Measurements from ENCODE around the gene LPIN3. TPM values are rescaled to one million over a fixed set of nuclear protein-coding genes. Genes with fewer than 3 reads are reported as not detected.

Gene LPIN3
- total RNA-seq, 4 donors from 2014 or later: 7.4 to 30.5 (median 10.2) TPM

- H3K27me3 ChIP-seq: no peaks in the 10 kb centered on the region
- no peak for DNase-seq
- intact Hi-C loops (cut with DNase I; ENCODE audit: low total_unique reads): no loop called here
Observed at GRCh38 chr20:41358230-41358629, 17.6 kb downstream of the LPIN3 start.

GRCh38 chr20:41358717-41359116 lies 18.1 kb downstream of the LPIN3 start:
- intact Hi-C loops (cut with DNase I; ENCODE audit: low total_unique reads): no loop called here
- no peak overlapping the region for H3K27ac ChIP-seq
- no peaks in the 10 kb centered on the region for H3K36me3 ChIP-seq
- no peaks in the 10 kb centered on the region for H3K4me1 ChIP-seq
- H3K27me3 ChIP-seq: no peaks in the 10 kb centered on the region
- no peaks in the 10 kb centered on the region for H3K9me3 ChIP-seq
- H3K4me3 ChIP-seq: no peak overlapping the region
- no peak for TF ChIP-seq CTCF (IDR thresholded peaks at IDR 0.05)
- no peak for TF ChIP-seq POLR2A (IDR thresholded peaks at IDR 0.05)
- no peak for DNase-seq

More at GRCh38 chr20:41358230-41358629, 17.6 kb downstream of the LPIN3 start:
- H3K36me3 ChIP-seq: no peaks in the 10 kb centered on the region
- H3K9me3 ChIP-seq: no peaks in the 10 kb centered on the region
- no peak overlapping the region for H3K27ac ChIP-seq
- no peak overlapping the region for H3K4me3 ChIP-seq
- TF ChIP-seq POLR2A (IDR thresholded peaks at IDR 0.05) (no peak), CTCF (IDR thresholded peaks at IDR 0.05) (no peak)
- no peaks in the 10 kb centered on the region for H3K4me1 ChIP-seq

GRCh38 chr20:41359541-41360011 lies 19.0 kb downstream of the LPIN3 start:
- intact Hi-C loops (cut with DNase I; ENCODE audit: low total_unique reads): no loop called here
- Histone ChIP-seq H3K9me3 (no peaks in the 10 kb centered on the region), H3K4me1 (no peaks in the 10 kb centered on the region), H3K36me3 (no peaks in the 10 kb centered on the region), H3K27me3 (no peaks in the 10 kb centered on the region), H3K27ac (no peak overlapping the region), H3K4me3 (no peak overlapping the region)
- DNase-seq: no peak
- TF ChIP-seq POLR2A (IDR thresholded peaks at IDR 0.05) (no peak), CTCF (IDR thresholded peaks at IDR 0.05) (no peak)

- Histone ChIP-seq H3K36me3 (no peaks in the 10 kb centered on the region), H3K9me3 (no peaks in the 10 kb centered on the region), H3K4me3 (no peak overlapping the region), H3K27me3 (no peaks in the 10 kb centered on the region), H3K27ac (no peak overlapping the region), H3K4me1 (peaks cover 0 to 3% of the 10 kb centered on the region in 2 donors)
- DNase-seq: no peak
- intact Hi-C loops (cut with DNase I; ENCODE audit: low total_unique reads): no loop called here
- TF ChIP-seq POLR2A (IDR thresholded peaks at IDR 0.05) (no peak), CTCF (IDR thresholded peaks at IDR 0.05) (no peak)
Observed at GRCh38 chr20:41360831-41361756, 20.5 kb downstream of the LPIN3 start.

Data from uterus (tissue), 4 donors.